ENCODE data around the gene OR51B2. TPM values are rescaled to one million over a fixed set of nuclear protein-coding genes. Genes with fewer than 3 reads are reported as not detected.

The OR51B2 gene
- total and polyA plus RNA-seq, 10 of the 15 experiments (the other 5 are each of a cell fraction or from before 2014, with no cell fraction given), result 0.29 TPM; not detected in 9

- TF ChIP-seq ETV6 (conservative IDR thresholded peaks at IDR 0.05 in 1 of 2, IDR thresholded peaks at IDR 0.05 in 1 of 2; ENCODE audit: borderline replicate concordance in 1 of 2, low read depth in 1 of 2) (no peak), YBX1 (IDR thresholded peaks at IDR 0.05) (no peak), BCL11A (IDR thresholded peaks at IDR 0.05; ENCODE audit: low read depth, low read length) (no peak), POLR2A (IDR thresholded peaks at IDR 0.05; ENCODE audit: low read depth, low read length) (no peak), SUPT20H (IDR thresholded peaks at IDR 0.05; ENCODE audit: borderline replicate concordance, control insufficient read depth, low read depth, low read length) (no peak), HDGF (IDR thresholded peaks at IDR 0.05) (no peak), USF1 (IDR thresholded peaks at IDR 0.05; ENCODE audit: borderline replicate concordance, extremely low read length, insufficient read depth, low read depth, low read length) (no peak), IRF3 (IDR thresholded peaks at IDR 0.05) (no peak), TBL1XR1 (IDR thresholded peaks at IDR 0.05; ENCODE audit: low read depth, low read length) (no peak)
Observed at GRCh38 chr11:5290106-5290505, 34.0 kb downstream of the OR51B2 start (continued).

DNA sequence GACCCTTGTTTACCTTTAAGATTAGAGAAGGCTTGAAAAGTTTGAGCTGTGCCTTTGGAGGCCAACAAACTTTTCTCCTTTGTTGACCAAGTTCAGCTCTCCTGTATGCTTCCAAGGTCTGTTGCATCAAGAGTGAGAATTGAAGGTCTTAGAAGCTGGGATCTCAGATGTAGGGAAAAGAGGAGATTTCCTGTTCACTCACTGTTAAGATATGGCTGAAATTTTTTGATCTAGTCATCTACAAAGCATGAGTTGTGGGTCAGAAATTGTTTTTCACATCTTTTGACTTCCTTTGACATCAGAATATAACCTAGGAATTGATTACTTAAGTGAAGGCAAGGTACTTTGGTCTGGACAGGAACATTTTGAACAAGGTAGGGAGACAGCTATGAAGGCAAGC lies 34.4 kb downstream of the OR51B2 start:
- H3K9me3 ChIP-seq (replicated peaks; ENCODE audit: control insufficient read depth, insufficient read depth, low read length), result no peaks in the 10 kb centered on the region
- ATAC-seq (no peak), FAIRE-seq (no peak), DNase-seq (ENCODE audit: low read depth, low spot score) (no peak)
- SMC1A ChIA-PET (ENCODE audit: uncharacterized antibody, unreplicated experiment), result interaction anchor here (1.1 kb wide), 1 partner anchor 86 kb away, joined by 3 read pairs; no protein-coding TSS in a partner anchor
- no peak overlapping the region for H3K4me3 ChIP-seq
- H2AFZ ChIP-seq (ENCODE audit: control insufficient read depth, low read depth, low read length), result no peak overlapping the region
- no peak overlapping the region for H3K4me2 ChIP-seq (ENCODE audit: control insufficient read depth, insufficient read depth)
- CTCF ChIA-PET, result interaction anchor here (0.9 to 2.8 kb wide), 4 partner anchors 9 to 165 kb away, joined by 3 to 10 read pairs (median 6); no protein-coding TSS in a partner anchor
- no peaks in the 10 kb centered on the region for H3K79me2 ChIP-seq (ENCODE audit: control insufficient read depth, insufficient read depth, low read length)
- no peaks in the 10 kb centered on the region for H3K4me1 ChIP-seq (ENCODE audit: control insufficient read depth, insufficient read depth, low read length)
- POLR2A ChIA-PET, result interaction anchor here (1.6 kb wide), 1 partner anchor 11 kb away, joined by 4 read pairs; no protein-coding TSS in a partner anchor
- TF ChIP-seq BHLHE40 (IDR thresholded peaks at IDR 0.05; ENCODE audit: borderline replicate concordance in 1 of 2, low read depth in 2 of 2, low read length in 1 of 2) (no peak), MTA3 (IDR thresholded peaks at IDR 0.05; ENCODE audit: borderline replicate concordance, low read length) (no peak), ZBTB11 (CRISPR knock-in tag; IDR thresholded peaks at IDR 0.05) (no peak), IKZF1 (conservative IDR thresholded peaks at IDR 0.05) (no peak)
- TF ChIP-seq, protein P1, sequence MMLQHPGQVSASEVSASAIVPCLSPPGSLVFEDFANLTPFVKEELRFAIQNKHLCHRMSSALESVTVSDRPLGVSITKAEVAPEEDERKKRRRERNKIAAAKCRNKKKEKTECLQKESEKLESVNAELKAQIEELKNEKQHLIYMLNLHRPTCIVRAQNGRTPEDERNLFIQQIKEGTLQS (IDR thresholded peaks at IDR 0.05; ENCODE audit: borderline replicate concordance, extremely low read depth, low read depth, low read length), result no peak
- RAD21 ChIA-PET (ENCODE audit: unreplicated experiment), result interaction anchor here (0.6 kb wide), 1 partner anchor 54 kb away, joined by 4 read pairs; no protein-coding TSS in a partner anchor
- intact Hi-C loops (cut with micrococcal nuclease; ENCODE audit: unreplicated experiment), result loop anchor here (2.0 kb wide), 1 partner anchor 79 kb away; no protein-coding TSS in a partner anchor
- H3K27ac ChIP-seq (ENCODE audit: control insufficient read depth, insufficient read depth), result no peak overlapping the region
- no peaks in the 10 kb centered on the region for H3K27me3 ChIP-seq (replicated peaks in 1 of 2; ENCODE audit: control insufficient read depth in 2 of 2, insufficient read depth in 2 of 2, low read length in 1 of 2)
- no TSS peak for BruUV-seq (replicated peaks)
- H3K9ac ChIP-seq (ENCODE audit: control insufficient read depth, insufficient read depth, low read length), result no peak overlapping the region
- no peaks in the 10 kb centered on the region for H4K20me1 ChIP-seq (ENCODE audit: control insufficient read depth, insufficient read depth)
- in situ Hi-C loops (cut with MboI), result no loop called here
- no peaks in the 10 kb centered on the region for H3K36me3 ChIP-seq (ENCODE audit: control insufficient read depth in 2 of 2, insufficient read depth in 2 of 2, low read length in 1 of 2)

Data from GM12878 (cell line).